HAP-1 (cell line): Measurements from ENCODE around the gene CXCR6.

Experiments
- DNase-seq, 2 experiments: peaks; one replicate each; pipeline ENCODE4 v3.0.0-alpha.2; 2016 to 2020; ENCODE audit warnings: low spot score in 2 of 2
- H3K27me3 ChIP-seq: fragments of 250-450 bp; sonication (Bioruptor Pico); 2 replicates; pipeline ENCODE4 v1.5.1; 2020; ENCODE audit warnings: low read depth, mild to moderate bottlenecking, moderate library complexity
- H3K36me3 ChIP-seq: fragments of 250-450 bp; sonication (Bioruptor Pico); replicated peaks from 2 replicates; pipeline ENCODE4 v1.5.1; 2020; ENCODE audit warnings: mild to moderate bottlenecking
- H3K4me1 ChIP-seq: fragments of 250-450 bp; sonication (Bioruptor Pico); 2 replicates; pipeline ENCODE4 v1.5.1; 2020; ENCODE audit warnings: mild to moderate bottlenecking
- H3K4me3 ChIP-seq: fragments of 250-450 bp; sonication (Bioruptor Pico); 2 replicates; pipeline ENCODE4 v1.5.1; 2020; ENCODE audit warnings: mild to moderate bottlenecking, moderate library complexity
- H3K9me3 ChIP-seq: fragments of 250-450 bp; sonication (Bioruptor Pico); 2 replicates; pipeline ENCODE4 v1.5.1; 2020; ENCODE audit warnings: mild to moderate bottlenecking, moderate library complexity
- in situ Hi-C: fragments of 300-500 bp; cut with MboI; formaldehyde crosslinking; loops from 3 replicates; pipeline ENCODE4 v1.14.3; 2020; ENCODE audit warnings: low sequenced_read_pairs, inconsistent platforms, mixed read lengths

Gene CXCR6

GRCh38 chr3:45943207-45943846 lies at the start of gene CXCR6:
CXCR6 (plus strand) TSS chr3:45943464; CDS start chr3:45946482, 3,018 bp downstream.
- no peaks in the 10 kb centered on the region for H3K27me3 ChIP-seq
- no peaks in the 10 kb centered on the region for H3K9me3 ChIP-seq
- H3K36me3 ChIP-seq = peaks cover 27% of the 10 kb centered on the region
- no peak for DNase-seq
- in situ Hi-C loops = no loop called here
- H3K4me1 ChIP-seq = no peaks in the 10 kb centered on the region
- no peak within 1 kb of the TSS for H3K4me3 ChIP-seq

- Histone ChIP-seq H3K9me3 (no peaks in the 10 kb centered on the region), H3K36me3 (no peaks in the 10 kb centered on the region), H3K4me3 (no peak overlapping the region), H3K4me1 (no peaks in the 10 kb centered on the region), H3K27me3 (peaks cover 3% of the 10 kb centered on the region; the same call in 1 of the 2 replicates)
- DNase-seq = no peak
- in situ Hi-C loops = no loop called here
Observed at GRCh38 chr3:45894015-45894414, 49.2 kb upstream of the CXCR6 start.

GRCh38 chr3:45895686-45896468 lies 47.4 kb upstream of the CXCR6 start:
- H3K27me3 ChIP-seq = peaks cover under 1% of the 10 kb centered on the region; the same call in 1 of the 2 replicates
- H3K36me3 ChIP-seq = no peaks in the 10 kb centered on the region
- no peaks in the 10 kb centered on the region for H3K4me1 ChIP-seq
- in situ Hi-C loops = no loop called here
- H3K9me3 ChIP-seq = no peaks in the 10 kb centered on the region
- DNase-seq = no peak
- no peak overlapping the region for H3K4me3 ChIP-seq

- Histone ChIP-seq H3K4me1 (no peaks in the 10 kb centered on the region), H3K9me3 (no peaks in the 10 kb centered on the region), H3K27me3 (no peaks in the 10 kb centered on the region; the same call in 1 of the 2 replicates), H3K36me3 (no peaks in the 10 kb centered on the region), H3K4me3 (no peak overlapping the region)
- DNase-seq = no peak
- in situ Hi-C loops = no loop called here
Observed at GRCh38 chr3:45896956-45897355, 46.3 kb upstream of the CXCR6 start.

- H3K4me1 ChIP-seq = no peaks in the 10 kb centered on the region
- no peaks in the 10 kb centered on the region for H3K27me3 ChIP-seq
- H3K4me3 ChIP-seq = no peak overlapping the region
- no peak for DNase-seq
- in situ Hi-C loops = no loop called here
- no peaks in the 10 kb centered on the region; the same call in 1 of the 2 replicates for H3K9me3 ChIP-seq
- H3K36me3 ChIP-seq = no peaks in the 10 kb centered on the region
Observed at GRCh38 chr3:45904931-45905330, 38.3 kb upstream of the CXCR6 start.

- no peak for DNase-seq
- no peak overlapping the region for H3K4me3 ChIP-seq
- no peaks in the 10 kb centered on the region for H3K27me3 ChIP-seq
- H3K9me3 ChIP-seq = no peaks in the 10 kb centered on the region; the same call in 1 of the 2 replicates
- no peaks in the 10 kb centered on the region for H3K4me1 ChIP-seq
- no peaks in the 10 kb centered on the region for H3K36me3 ChIP-seq
- in situ Hi-C loops = no loop called here
Observed at GRCh38 chr3:45905755-45906154, 37.5 kb upstream of the CXCR6 start.

- H3K9me3 ChIP-seq = no peaks in the 10 kb centered on the region; the same call in 1 of the 2 replicates
- in situ Hi-C loops = no loop called here
- peak in 1 of 2 experiments; percentile 17 for DNase-seq
- no peaks in the 10 kb centered on the region for H3K4me1 ChIP-seq
- no peak overlapping the region for H3K4me3 ChIP-seq
- no peaks in the 10 kb centered on the region for H3K27me3 ChIP-seq
- H3K36me3 ChIP-seq = no peaks in the 10 kb centered on the region
Observed at GRCh38 chr3:45906681-45907407, 36.4 kb upstream of the CXCR6 start.

GRCh38 chr3:45907769-45908705 lies 35.2 kb upstream of the CXCR6 start:
- Histone ChIP-seq H3K4me3 (no peak overlapping the region), H3K27me3 (no peaks in the 10 kb centered on the region), H3K4me1 (no peaks in the 10 kb centered on the region), H3K36me3 (no peaks in the 10 kb centered on the region), H3K9me3 (no peaks in the 10 kb centered on the region; the same call in 1 of the 2 replicates)
- no peak for DNase-seq
- in situ Hi-C loops = no loop called here

GRCh38 chr3:45908761-45909160 lies 34.5 kb upstream of the CXCR6 start:
- H3K4me1 ChIP-seq = no peaks in the 10 kb centered on the region
- no peaks in the 10 kb centered on the region; the same call in 1 of the 2 replicates for H3K9me3 ChIP-seq
- H3K27me3 ChIP-seq = no peaks in the 10 kb centered on the region
- in situ Hi-C loops = no loop called here
- H3K36me3 ChIP-seq = no peaks in the 10 kb centered on the region
- H3K4me3 ChIP-seq = no peak overlapping the region
- DNase-seq = no peak

- in situ Hi-C loops = no loop called here
- Histone ChIP-seq H3K4me3 (no peak overlapping the region), H3K9me3 (no peaks in the 10 kb centered on the region; the same call in 1 of the 2 replicates), H3K27me3 (no peaks in the 10 kb centered on the region), H3K36me3 (no peaks in the 10 kb centered on the region), H3K4me1 (no peaks in the 10 kb centered on the region)
- no peak for DNase-seq
Observed at GRCh38 chr3:45909542-45909941, 33.7 kb upstream of the CXCR6 start.

- no peak for DNase-seq
- no peak overlapping the region for H3K4me3 ChIP-seq
- no peaks in the 10 kb centered on the region for H3K9me3 ChIP-seq
- H3K27me3 ChIP-seq = no peaks in the 10 kb centered on the region
- H3K4me1 ChIP-seq = no peaks in the 10 kb centered on the region
- H3K36me3 ChIP-seq = no peaks in the 10 kb centered on the region
- in situ Hi-C loops = no loop called here
Observed at GRCh38 chr3:45910892-45911291, 32.4 kb upstream of the CXCR6 start.

- Histone ChIP-seq H3K9me3 (no peaks in the 10 kb centered on the region), H3K36me3 (no peaks in the 10 kb centered on the region), H3K27me3 (no peaks in the 10 kb centered on the region), H3K4me1 (no peaks in the 10 kb centered on the region), H3K4me3 (no peak overlapping the region)
- DNase-seq = no peak
- in situ Hi-C loops = no loop called here
Observed at GRCh38 chr3:45911511-45912226, 31.6 kb upstream of the CXCR6 start.
